Articular chondrocyte of knee joint (primary cell): ENCODE data around the gene TBX21. TPM values are rescaled to one million over a fixed set of nuclear protein-coding genes. Genes with fewer than 3 reads are reported as not detected.

ENCODE experiments used
- total RNA-seq: library from RNA; depleted of rRNA; stranded (reverse); fragments of >200 nt; gene quantifications from 2 replicates; pipeline ENCODE4 v1.2.3, GENCODE V29; 2012

TBX21 gene, protein sequence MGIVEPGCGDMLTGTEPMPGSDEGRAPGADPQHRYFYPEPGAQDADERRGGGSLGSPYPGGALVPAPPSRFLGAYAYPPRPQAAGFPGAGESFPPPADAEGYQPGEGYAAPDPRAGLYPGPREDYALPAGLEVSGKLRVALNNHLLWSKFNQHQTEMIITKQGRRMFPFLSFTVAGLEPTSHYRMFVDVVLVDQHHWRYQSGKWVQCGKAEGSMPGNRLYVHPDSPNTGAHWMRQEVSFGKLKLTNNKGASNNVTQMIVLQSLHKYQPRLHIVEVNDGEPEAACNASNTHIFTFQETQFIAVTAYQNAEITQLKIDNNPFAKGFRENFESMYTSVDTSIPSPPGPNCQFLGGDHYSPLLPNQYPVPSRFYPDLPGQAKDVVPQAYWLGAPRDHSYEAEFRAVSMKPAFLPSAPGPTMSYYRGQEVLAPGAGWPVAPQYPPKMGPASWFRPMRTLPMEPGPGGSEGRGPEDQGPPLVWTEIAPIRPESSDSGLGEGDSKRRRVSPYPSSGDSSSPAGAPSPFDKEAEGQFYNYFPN
- total RNA-seq, result not detected in 2 replicates

DNA sequence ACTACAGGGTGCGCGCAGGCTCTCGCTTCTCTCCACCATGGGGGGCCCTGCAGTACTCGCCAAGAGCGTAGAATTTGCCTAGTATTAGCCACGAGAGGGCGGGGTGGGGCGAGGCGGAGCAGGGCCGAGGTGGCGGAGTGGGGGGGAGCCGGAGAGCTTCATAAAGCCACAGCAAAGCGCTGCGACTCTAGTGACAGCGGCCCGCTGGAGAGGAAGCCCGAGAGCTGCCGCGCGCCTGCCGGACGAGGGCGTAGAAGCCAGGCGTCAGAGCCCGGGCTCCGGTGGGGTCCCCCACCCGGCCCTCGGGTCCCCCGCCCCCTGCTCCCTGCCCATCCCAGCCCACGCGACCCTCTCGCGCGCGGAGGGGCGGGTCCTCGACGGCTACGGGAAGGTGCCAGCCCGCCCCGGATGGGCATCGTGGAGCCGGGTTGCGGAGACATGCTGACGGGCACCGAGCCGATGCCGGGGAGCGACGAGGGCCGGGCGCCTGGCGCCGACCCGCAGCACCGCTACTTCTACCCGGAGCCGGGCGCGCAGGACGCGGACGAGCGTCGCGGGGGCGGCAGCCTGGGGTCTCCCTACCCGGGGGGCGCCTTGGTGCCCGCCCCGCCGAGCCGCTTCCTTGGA, at the start of gene TBX21:
TBX21 (plus strand) TSS at position 190 of the 627 bp plus-strand sequence; CDS start at position 409, 219 bp downstream.

DNA sequence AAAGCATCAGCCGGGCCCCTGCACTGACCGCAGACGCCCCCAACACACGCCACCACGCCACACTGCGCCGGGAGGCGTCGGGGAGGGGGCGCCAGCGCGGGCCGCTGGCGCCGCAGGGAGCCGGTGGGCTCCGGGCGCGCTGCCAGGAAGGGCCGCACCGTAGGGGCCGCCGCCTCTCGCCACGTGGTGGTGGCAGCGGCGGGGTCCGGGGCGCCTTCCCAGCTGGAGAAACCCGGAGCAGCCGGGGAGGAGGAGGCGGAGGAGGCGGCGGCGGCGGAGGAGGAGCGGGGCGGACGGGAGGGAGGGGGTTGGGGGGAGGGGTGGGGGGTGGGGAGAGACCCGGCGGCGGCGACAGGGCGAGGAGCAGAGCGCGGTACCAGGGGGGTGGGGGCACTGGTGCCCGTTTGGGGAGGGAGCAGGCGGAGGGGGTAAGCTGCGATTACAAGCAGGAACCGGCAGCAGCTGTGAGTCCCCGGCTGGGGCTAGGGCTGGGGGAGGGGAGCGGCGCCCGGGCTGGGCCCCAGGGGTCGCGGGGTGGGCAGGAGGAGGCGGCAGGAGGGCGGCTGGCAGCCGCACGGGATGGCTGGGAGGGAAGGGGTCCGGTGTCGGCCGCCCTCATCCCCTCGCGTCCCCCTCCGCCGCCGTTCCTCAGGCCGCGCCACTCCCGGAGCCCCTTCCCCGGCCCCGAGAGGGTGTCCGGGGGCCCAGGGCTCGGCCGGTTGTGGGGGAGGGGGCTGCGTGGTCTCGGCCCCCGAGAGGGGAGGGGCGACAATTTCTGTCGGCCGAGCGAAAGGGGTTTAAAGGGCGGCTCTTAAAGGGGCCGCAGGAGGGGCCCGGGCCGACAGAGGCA, 39.1 kb upstream of the TBX21 start, which contains the start of gene TBKBP1:
TBKBP1 (plus strand) TSS at position 431 of the 850 bp plus-strand sequence. CDS start 1,952 bp downstream, outside the sequence.

Other genes starting within 250 kb of the TBX21 start
- 111 and 117 TPM in 2 replicates for gene NPEPPS, start 202.1 kb upstream of the TBX21 start, total RNA-seq
- 282 and 311 TPM in 2 replicates for gene KPNB1, start 83.3 kb upstream of the TBX21 start, total RNA-seq
- gene TBKBP1, start 39.1 kb upstream of the TBX21 start, total RNA-seq, result 11.1 and 12.5 TPM in 2 replicates
- gene OSBPL7, start 88.6 kb downstream of the TBX21 start, total RNA-seq, result 6.8 and 9.5 TPM in 2 replicates
- gene MRPL10, start 98.3 kb downstream of the TBX21 start, total RNA-seq, result 31.5 and 33.6 TPM in 2 replicates
- gene LRRC46, start 98.4 kb downstream of the TBX21 start, total RNA-seq, result 0.11 and 0.13 TPM in 2 replicates
- gene SCRN2, start 108.0 kb downstream of the TBX21 start, total RNA-seq, result 29.4 and 36.5 TPM in 2 replicates
- gene SP6, start 117.9 kb downstream of the TBX21 start, total RNA-seq, result 0.22 and 0.26 TPM in 2 replicates
- gene SP2, start 163.0 kb downstream of the TBX21 start, total RNA-seq, result 2.2 and 2.6 TPM in 2 replicates
- 46.6 and 47.6 TPM in 2 replicates for gene PNPO, start 208.3 kb downstream of the TBX21 start, total RNA-seq
- gene PRR15L, start 224.6 kb downstream of the TBX21 start, total RNA-seq, result 0.11 TPM in 1 of 2 replicates, not detected in the other
- 51.1 and 55.5 TPM in 2 replicates for gene CDK5RAP3, start 237.9 kb downstream of the TBX21 start, total RNA-seq